ENCODE data around the gene UBE2G1. TPM values are rescaled to one million over a fixed set of nuclear protein-coding genes. Genes with fewer than 3 reads are reported as not detected.

Gene UBE2G1
- total and polyA plus RNA-seq, 9 of the 15 experiments (the other 6 are each of a cell fraction or from before 2014, with no cell fraction given), result 10.1 to 65.9 (median 29.7) TPM

DNA sequence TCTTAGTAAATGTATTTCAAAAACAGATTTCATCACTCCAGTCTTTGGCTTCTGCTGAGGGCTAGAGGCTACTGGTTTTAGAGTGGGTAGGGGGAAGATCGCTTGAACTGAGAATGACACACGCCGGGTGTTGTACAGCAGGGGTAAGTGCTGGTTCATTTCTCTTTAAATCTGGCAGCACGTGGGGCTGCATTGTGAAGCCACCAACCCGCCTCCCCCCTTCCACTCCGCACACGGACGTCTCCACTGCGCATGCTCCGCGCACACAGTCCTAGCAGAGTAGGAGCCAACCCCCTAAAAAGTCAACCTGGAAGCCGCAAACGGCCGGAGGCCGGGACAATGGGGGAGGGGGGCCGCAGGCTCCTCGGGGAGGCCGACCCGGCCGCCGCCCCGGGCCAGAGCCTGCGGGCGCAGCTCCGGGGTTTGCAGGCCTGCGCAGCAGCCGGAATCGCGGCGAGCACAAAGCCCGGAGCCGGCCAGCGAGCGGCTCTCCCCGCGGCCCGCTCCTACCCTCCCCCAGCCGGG lies 1.3 kb downstream of the UBE2G1 start (continued):
- TF ChIP-seq, protein P1, sequence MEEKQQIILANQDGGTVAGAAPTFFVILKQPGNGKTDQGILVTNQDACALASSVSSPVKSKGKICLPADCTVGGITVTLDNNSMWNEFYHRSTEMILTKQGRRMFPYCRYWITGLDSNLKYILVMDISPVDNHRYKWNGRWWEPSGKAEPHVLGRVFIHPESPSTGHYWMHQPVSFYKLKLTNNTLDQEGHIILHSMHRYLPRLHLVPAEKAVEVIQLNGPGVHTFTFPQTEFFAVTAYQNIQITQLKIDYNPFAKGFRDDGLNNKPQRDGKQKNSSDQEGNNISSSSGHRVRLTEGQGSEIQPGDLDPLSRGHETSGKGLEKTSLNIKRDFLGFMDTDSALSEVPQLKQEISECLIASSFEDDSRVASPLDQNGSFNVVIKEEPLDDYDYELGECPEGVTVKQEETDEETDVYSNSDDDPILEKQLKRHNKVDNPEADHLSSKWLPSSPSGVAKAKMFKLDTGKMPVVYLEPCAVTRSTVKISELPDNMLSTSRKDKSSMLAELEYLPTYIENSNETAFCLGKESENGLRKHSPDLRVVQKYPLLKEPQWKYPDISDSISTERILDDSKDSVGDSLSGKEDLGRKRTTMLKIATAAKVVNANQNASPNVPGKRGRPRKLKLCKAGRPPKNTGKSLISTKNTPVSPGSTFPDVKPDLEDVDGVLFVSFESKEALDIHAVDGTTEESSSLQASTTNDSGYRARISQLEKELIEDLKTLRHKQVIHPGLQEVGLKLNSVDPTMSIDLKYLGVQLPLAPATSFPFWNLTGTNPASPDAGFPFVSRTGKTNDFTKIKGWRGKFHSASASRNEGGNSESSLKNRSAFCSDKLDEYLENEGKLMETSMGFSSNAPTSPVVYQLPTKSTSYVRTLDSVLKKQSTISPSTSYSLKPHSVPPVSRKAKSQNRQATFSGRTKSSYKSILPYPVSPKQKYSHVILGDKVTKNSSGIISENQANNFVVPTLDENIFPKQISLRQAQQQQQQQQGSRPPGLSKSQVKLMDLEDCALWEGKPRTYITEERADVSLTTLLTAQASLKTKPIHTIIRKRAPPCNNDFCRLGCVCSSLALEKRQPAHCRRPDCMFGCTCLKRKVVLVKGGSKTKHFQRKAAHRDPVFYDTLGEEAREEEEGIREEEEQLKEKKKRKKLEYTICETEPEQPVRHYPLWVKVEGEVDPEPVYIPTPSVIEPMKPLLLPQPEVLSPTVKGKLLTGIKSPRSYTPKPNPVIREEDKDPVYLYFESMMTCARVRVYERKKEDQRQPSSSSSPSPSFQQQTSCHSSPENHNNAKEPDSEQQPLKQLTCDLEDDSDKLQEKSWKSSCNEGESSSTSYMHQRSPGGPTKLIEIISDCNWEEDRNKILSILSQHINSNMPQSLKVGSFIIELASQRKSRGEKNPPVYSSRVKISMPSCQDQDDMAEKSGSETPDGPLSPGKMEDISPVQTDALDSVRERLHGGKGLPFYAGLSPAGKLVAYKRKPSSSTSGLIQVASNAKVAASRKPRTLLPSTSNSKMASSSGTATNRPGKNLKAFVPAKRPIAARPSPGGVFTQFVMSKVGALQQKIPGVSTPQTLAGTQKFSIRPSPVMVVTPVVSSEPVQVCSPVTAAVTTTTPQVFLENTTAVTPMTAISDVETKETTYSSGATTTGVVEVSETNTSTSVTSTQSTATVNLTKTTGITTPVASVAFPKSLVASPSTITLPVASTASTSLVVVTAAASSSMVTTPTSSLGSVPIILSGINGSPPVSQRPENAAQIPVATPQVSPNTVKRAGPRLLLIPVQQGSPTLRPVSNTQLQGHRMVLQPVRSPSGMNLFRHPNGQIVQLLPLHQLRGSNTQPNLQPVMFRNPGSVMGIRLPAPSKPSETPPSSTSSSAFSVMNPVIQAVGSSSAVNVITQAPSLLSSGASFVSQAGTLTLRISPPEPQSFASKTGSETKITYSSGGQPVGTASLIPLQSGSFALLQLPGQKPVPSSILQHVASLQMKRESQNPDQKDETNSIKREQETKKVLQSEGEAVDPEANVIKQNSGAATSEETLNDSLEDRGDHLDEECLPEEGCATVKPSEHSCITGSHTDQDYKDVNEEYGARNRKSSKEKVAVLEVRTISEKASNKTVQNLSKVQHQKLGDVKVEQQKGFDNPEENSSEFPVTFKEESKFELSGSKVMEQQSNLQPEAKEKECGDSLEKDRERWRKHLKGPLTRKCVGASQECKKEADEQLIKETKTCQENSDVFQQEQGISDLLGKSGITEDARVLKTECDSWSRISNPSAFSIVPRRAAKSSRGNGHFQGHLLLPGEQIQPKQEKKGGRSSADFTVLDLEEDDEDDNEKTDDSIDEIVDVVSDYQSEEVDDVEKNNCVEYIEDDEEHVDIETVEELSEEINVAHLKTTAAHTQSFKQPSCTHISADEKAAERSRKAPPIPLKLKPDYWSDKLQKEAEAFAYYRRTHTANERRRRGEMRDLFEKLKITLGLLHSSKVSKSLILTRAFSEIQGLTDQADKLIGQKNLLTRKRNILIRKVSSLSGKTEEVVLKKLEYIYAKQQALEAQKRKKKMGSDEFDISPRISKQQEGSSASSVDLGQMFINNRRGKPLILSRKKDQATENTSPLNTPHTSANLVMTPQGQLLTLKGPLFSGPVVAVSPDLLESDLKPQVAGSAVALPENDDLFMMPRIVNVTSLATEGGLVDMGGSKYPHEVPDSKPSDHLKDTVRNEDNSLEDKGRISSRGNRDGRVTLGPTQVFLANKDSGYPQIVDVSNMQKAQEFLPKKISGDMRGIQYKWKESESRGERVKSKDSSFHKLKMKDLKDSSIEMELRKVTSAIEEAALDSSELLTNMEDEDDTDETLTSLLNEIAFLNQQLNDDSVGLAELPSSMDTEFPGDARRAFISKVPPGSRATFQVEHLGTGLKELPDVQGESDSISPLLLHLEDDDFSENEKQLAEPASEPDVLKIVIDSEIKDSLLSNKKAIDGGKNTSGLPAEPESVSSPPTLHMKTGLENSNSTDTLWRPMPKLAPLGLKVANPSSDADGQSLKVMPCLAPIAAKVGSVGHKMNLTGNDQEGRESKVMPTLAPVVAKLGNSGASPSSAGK (IDR thresholded peaks at IDR 0.05), result peak; percentile 55
- TF ChIP-seq SRSF9 (IDR thresholded peaks at IDR 0.05; ENCODE audit: borderline replicate concordance, low read depth, low read length) (no peak), EP400 (IDR thresholded peaks at IDR 0.05) (peak; percentile 58; the same call in 1 of the 2 replicates), HSF4 (CRISPR knock-in tag; IDR thresholded peaks at IDR 0.05; ENCODE audit: borderline replicate concordance) (no peak), MXI1 (IDR thresholded peaks at IDR 0.05; ENCODE audit: low read depth, low read length) (peak; percentile 95), CCNT2 (IDR thresholded peaks at IDR 0.05; ENCODE audit: borderline replicate concordance, extremely low read depth, insufficient read length, low read depth, low read length) (peak; percentile 41), POLR3G (IDR thresholded peaks at IDR 0.05; ENCODE audit: extremely low read depth, insufficient read length, insufficient replicate concordance) (no peak), LARP7 (IDR thresholded peaks at IDR 0.05) (no peak), NONO (IDR thresholded peaks at IDR 0.05; ENCODE audit: low read depth in 2 of 2, low read length in 1 of 2) (0 out of 4 replicates have a peak, but pooled peaks of 1 of the 2 experiments have one; percentile 21), TEAD2 (tag; IDR thresholded peaks at IDR 0.05) (no peak), NELFE (IDR thresholded peaks at IDR 0.05; ENCODE audit: insufficient read depth, insufficient read length) (no peak), SIN3B (IDR thresholded peaks at IDR 0.05; ENCODE audit: low read depth) (0 out of 2 replicates have a peak, but pooled peaks have one; percentile 40)
- TF ChIP-seq, protein P2, sequence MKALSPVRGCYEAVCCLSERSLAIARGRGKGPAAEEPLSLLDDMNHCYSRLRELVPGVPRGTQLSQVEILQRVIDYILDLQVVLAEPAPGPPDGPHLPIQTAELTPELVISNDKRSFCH (CRISPR knock-in tag; IDR thresholded peaks at IDR 0.05), result no peak
- TF ChIP-seq, protein P2 (tag; IDR thresholded peaks at IDR 0.05), result no peak
- TF ChIP-seq, protein P3, sequence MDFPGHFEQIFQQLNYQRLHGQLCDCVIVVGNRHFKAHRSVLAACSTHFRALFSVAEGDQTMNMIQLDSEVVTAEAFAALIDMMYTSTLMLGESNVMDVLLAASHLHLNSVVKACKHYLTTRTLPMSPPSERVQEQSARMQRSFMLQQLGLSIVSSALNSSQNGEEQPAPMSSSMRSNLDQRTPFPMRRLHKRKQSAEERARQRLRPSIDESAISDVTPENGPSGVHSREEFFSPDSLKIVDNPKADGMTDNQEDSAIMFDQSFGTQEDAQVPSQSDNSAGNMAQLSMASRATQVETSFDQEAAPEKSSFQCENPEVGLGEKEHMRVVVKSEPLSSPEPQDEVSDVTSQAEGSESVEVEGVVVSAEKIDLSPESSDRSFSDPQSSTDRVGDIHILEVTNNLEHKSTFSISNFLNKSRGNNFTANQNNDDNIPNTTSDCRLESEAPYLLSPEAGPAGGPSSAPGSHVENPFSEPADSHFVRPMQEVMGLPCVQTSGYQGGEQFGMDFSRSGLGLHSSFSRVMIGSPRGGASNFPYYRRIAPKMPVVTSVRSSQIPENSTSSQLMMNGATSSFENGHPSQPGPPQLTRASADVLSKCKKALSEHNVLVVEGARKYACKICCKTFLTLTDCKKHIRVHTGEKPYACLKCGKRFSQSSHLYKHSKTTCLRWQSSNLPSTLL (IDR thresholded peaks at IDR 0.05), result no peak

Data from K562 (cell line).